ENCODE results near the gene CNOT4. TPM values are rescaled to one million over a fixed set of nuclear protein-coding genes. Genes with fewer than 3 reads are reported as not detected.

The CNOT4 gene
- total and polyA plus RNA-seq, 2 of the 13 experiments (the other 11 are each of a cell fraction or from before 2014, with no cell fraction given) = 7.4 to 8.4 TPM

- no peaks in the 10 kb centered on the region; the same call in 1 of the 2 replicates for H4K20me1 ChIP-seq (ENCODE audit: insufficient read depth, low read length)
- in situ Hi-C loops (cut with HindIII; ENCODE audit: extremely low pct_ligation_motif_present, low pct_unique_long_range_greater_than_20kb) (no loop called here), intact Hi-C loops (cut with micrococcal nuclease; ENCODE audit: unreplicated experiment) (no loop called here)
- H3K9ac ChIP-seq (ENCODE audit: insufficient read depth, low read depth, low read length) = no peak overlapping the region
- H3K4me1 ChIP-seq (ENCODE audit: insufficient read depth, low read length) = no peaks in the 10 kb centered on the region
- WGBS (ENCODE audit: low lambda C conversion rate) = 93% methylated on average over 3 of the region's 3 CpGs
- DNase-seq (ENCODE audit: low spot score) = no peak
- no peak overlapping the region for H3K4me2 ChIP-seq (ENCODE audit: low read depth, low read length)
- peaks cover 84% of the 10 kb centered on the region for H3K79me2 ChIP-seq (ENCODE audit: insufficient read depth, low read length)
- H3K36me3 ChIP-seq (replicated peaks in 1 of 2; ENCODE audit: control insufficient read depth in 1 of 2, insufficient read depth in 2 of 2, low read length in 2 of 2) = no peaks in the 10 kb centered on the region
- no peaks in the 10 kb centered on the region for H3K27me3 ChIP-seq (ENCODE audit: control insufficient read depth in 1 of 2, insufficient read depth in 2 of 2, low read length in 2 of 2)
- no peak overlapping the region for H2AFZ ChIP-seq (ENCODE audit: low read length)
- no peak overlapping the region for H3K4me3 ChIP-seq (replicated peaks in 1 of 3; ENCODE audit: insufficient read depth in 1 of 3, low read depth in 2 of 3, low read length in 3 of 3)
- no peaks in the 10 kb centered on the region for H3K9me3 ChIP-seq (ENCODE audit: low read length)
- no peak overlapping the region for H3K27ac ChIP-seq (ENCODE audit: extremely low read length, insufficient read depth, low read length)
- ChIA-PET CTCF (ENCODE audit: low intra/inter-chr PET ratio, low total read pairs) (no interaction called here), POLR2A (no interaction called here)
- BruUV-seq (replicated peaks) = no TSS peak
- no peak for ATAC-seq
- TF ChIP-seq ZC3H13 (CRISPR knock-in tag; IDR thresholded peaks at IDR 0.05) (no peak), TFE3 (CRISPR knock-in tag; IDR thresholded peaks at IDR 0.05) (no peak), ARID3A (IDR thresholded peaks at IDR 0.05; ENCODE audit: low read depth, low read length) (no peak), ZNF720 (CRISPR knock-in tag; IDR thresholded peaks at IDR 0.05) (no peak), HMGA1 (CRISPR knock-in tag; conservative IDR thresholded peaks at IDR 0.05) (no peak), ZNF598 (CRISPR knock-in tag; IDR thresholded peaks at IDR 0.05; ENCODE audit: borderline replicate concordance) (no peak), ZNF296 (CRISPR knock-in tag; conservative IDR thresholded peaks at IDR 0.05) (no peak)
- FAIRE-seq = no peak
Observed at GRCh38 chr7:135486261-135486920, 23.5 kb downstream of the CNOT4 start.

All from HepG2 (cell line).